IMR-90 (cell line): ENCODE measurements around the gene NDUFS3. TPM values are rescaled to one million over a fixed set of nuclear protein-coding genes. Genes with fewer than 3 reads are reported as not detected.
"Not testable (repeated sequence)": the region's sequence is repeated elsewhere in the genome, so short reads cannot be mapped to it uniquely, and the experiment has no call there.

ENCODE experiments used
- ATAC-seq: fragments of 200-7000 bp; cut with Tn5 transposase; 2 replicates; pipeline ENCODE4 v1.9.1; 2020; ENCODE audit warnings: low read depth, mild to moderate bottlenecking, moderate library complexity
- BruUV-seq: library from RNA; stranded (reverse); fragments of 400-500 nt; replicated peaks from 2 replicates; lab custom pipeline; 2021; lab: Mats Ljungman, UMichigan
- CTCF ChIA-PET: fragments of 300-600 bp; formaldehyde crosslinking; extraction: SDS; loops from one replicate; lab custom pipeline; 2021; ENCODE audit warnings: antibody characterized with exemption; lab: Yijun Ruan, JAX
- POLR2A ChIA-PET: fragments of 300-600 bp; sonication (Branson Sonifier 250); formaldehyde crosslinking; loops from one replicate; lab custom pipeline; 2022; ENCODE audit warnings: antibody characterized with exemption; ENCODE audit not compliant: unreplicated experiment; lab: Charles Lee
- DNase-seq: peaks from one replicate; pipeline ENCODE4 v3.0.0; 2013
- H2AFZ ChIP-seq: replicated peaks from 2 replicates; pipeline ENCODE3; 2013; ENCODE audit warnings: low read length, mild to moderate bottlenecking; ENCODE audit not compliant: poor library complexity
- H2AK5ac ChIP-seq: 2 replicates; pipeline ENCODE4 v1.6.1; 2013; ENCODE audit warnings: low read depth, low read length, inconsistent platforms
- H2AK9ac ChIP-seq: replicated peaks from 2 replicates; pipeline ENCODE3; 2013; ENCODE audit warnings: mild to moderate bottlenecking, low read depth, low read length, moderate library complexity; ENCODE audit not compliant: poor library complexity
- H2BK120ac ChIP-seq: 2 replicates; pipeline ENCODE4 v1.6.1; 2013; ENCODE audit warnings: low read depth, low read length, inconsistent platforms
- H2BK15ac ChIP-seq: 3 replicates; pipeline ENCODE4 v1.6.1; 2013; ENCODE audit warnings: low read depth, low read length, inconsistent platforms
- H2BK20ac ChIP-seq: 2 replicates; pipeline ENCODE4 v1.6.1; 2013; ENCODE audit warnings: low read depth, mild to moderate bottlenecking, inconsistent platforms, low read length, moderate library complexity
- H2BK5ac ChIP-seq: 2 replicates; pipeline ENCODE4 v1.6.1; 2013; ENCODE audit warnings: mild to moderate bottlenecking, low read depth, low read length, inconsistent platforms; ENCODE audit not compliant: poor library complexity, severe bottlenecking
- H3K14ac ChIP-seq: replicated peaks from 2 replicates; pipeline ENCODE4 v1.6.1; 2013; ENCODE audit warnings: low read depth, low read length, inconsistent platforms
- H3K18ac ChIP-seq: 2 replicates; pipeline ENCODE4 v1.6.1; 2013; ENCODE audit warnings: low read depth, low read length, control low read depth
- H3K23ac ChIP-seq: 2 replicates; pipeline ENCODE4 v1.6.1; 2013; ENCODE audit warnings: low read depth, low read length, inconsistent platforms
- H3K27ac ChIP-seq: 2 replicates; pipeline ENCODE4 v1.5.1; 2013; ENCODE audit warnings: mild to moderate bottlenecking, control low read depth, low read length; ENCODE audit not compliant: insufficient read depth
- H3K27me3 ChIP-seq: 2 replicates; pipeline ENCODE4 v1.6.1; 2013; ENCODE audit warnings: low read length; ENCODE audit not compliant: control insufficient read depth, insufficient read depth
- H3K36me3 ChIP-seq: 2 replicates; pipeline ENCODE4 v1.6.1; 2013; ENCODE audit warnings: low read length, mixed read lengths; ENCODE audit not compliant: control insufficient read depth, insufficient read depth
- H3K4ac ChIP-seq: 2 replicates; pipeline ENCODE4 v1.6.1; 2013; ENCODE audit warnings: low read depth, low read length, inconsistent platforms
- H3K4me1 ChIP-seq: 2 replicates; pipeline ENCODE4 v1.6.1; 2013; ENCODE audit warnings: low read length, mixed read lengths; ENCODE audit not compliant: control insufficient read depth, insufficient read depth
- H3K4me2 ChIP-seq: 2 replicates; pipeline ENCODE4 v1.6.1; 2013; ENCODE audit warnings: low read depth, mild to moderate bottlenecking, control low read depth, low read length, moderate library complexity
- H3K4me3 ChIP-seq: 2 replicates; pipeline ENCODE4 v1.5.1; 2013; ENCODE audit warnings: low read depth, mild to moderate bottlenecking, control low read depth, low read length, moderate library complexity; ENCODE audit not compliant: insufficient read depth
- H3K56ac ChIP-seq: 2 replicates; pipeline ENCODE4 v1.6.1; 2013; ENCODE audit warnings: low read length, inconsistent platforms; ENCODE audit not compliant: insufficient read depth; ENCODE audit errors: extremely low read depth
- H3K79me1 ChIP-seq, 2 experiments: 2 replicates each; pipeline ENCODE4 v1.6.1; 2013; ENCODE audit warnings: low read length in 2 of 2, inconsistent platforms in 1 of 2, low read depth in 1 of 2
- H3K9ac ChIP-seq: 2 replicates; pipeline ENCODE4 v1.6.1; 2013; ENCODE audit warnings: low read depth, low read length, control low read depth
- H3K9me1 ChIP-seq: 2 replicates; pipeline ENCODE4 v1.6.1; 2013; ENCODE audit warnings: low read length, inconsistent platforms; ENCODE audit not compliant: insufficient read depth
- H3K9me3 ChIP-seq: 2 replicates; pipeline ENCODE4 v1.6.1; 2013; ENCODE audit warnings: low read length; ENCODE audit not compliant: control insufficient read depth, insufficient read depth
- H4K20me1 ChIP-seq: 2 replicates; pipeline ENCODE4 v1.6.1; 2013; ENCODE audit warnings: low read length, inconsistent platforms; ENCODE audit not compliant: insufficient read depth
- H4K5ac ChIP-seq: 2 replicates; pipeline ENCODE4 v1.6.1; 2013; ENCODE audit warnings: mild to moderate bottlenecking, low read depth, low read length, control low read depth
- H4K8ac ChIP-seq, 2 experiments: 2 replicates each; pipeline ENCODE4 v1.6.1; 2013; ENCODE audit warnings: low read depth in 2 of 2, low read length in 2 of 2, control low read depth in 1 of 2, inconsistent platforms in 1 of 2
- H4K91ac ChIP-seq: 2 replicates; pipeline ENCODE4 v1.6.1; 2013; ENCODE audit warnings: low read depth, low read length, inconsistent platforms; ENCODE audit not compliant: insufficient read depth
- CEBPB ChIP-seq: IDR thresholded peaks from 2 replicates; pipeline ENCODE4 v1.6.1; 2012; ENCODE audit warnings: low read depth, low read length, improper control_type of control experiment
- CHD1 ChIP-seq: IDR thresholded peaks from 2 replicates; pipeline ENCODE4 v1.6.1; 2012; ENCODE audit warnings: low read depth, low read length, improper control_type of control experiment
- MXI1 ChIP-seq: IDR thresholded peaks from 2 replicates; pipeline ENCODE4 v1.6.1; 2012; ENCODE audit warnings: low read depth, mild to moderate bottlenecking, low read length, moderate library complexity, borderline replicate concordance
- WGBS, 2 experiments: methylation state at CpG; one replicate each; pipeline versions ENCODE4 v1.1.5 to v1.1.7; 2013; ENCODE audit warnings: missing lambda C conversion rate in 2 of 2; ENCODE audit not compliant: insufficient read length in 1 of 2; ENCODE audit errors: extremely low coverage in 2 of 2; 5-methylcytosine and 5-hydroxymethylcytosine counted together
- dilution Hi-C: fragments of 300-500 bp; cut with HindIII; formaldehyde crosslinking; loops from one replicate; pipeline ENCODE4 v1.14.3; 2018; ENCODE audit warnings: low sequenced_read_pairs; ENCODE audit not compliant: unreplicated experiment
- in situ Hi-C: fragments of 300-500 bp; cut with MboI; formaldehyde crosslinking; loops from 3 replicates; pipeline ENCODE4 v1.14.3; 2019; ENCODE audit warnings: low sequenced_read_pairs, inconsistent platforms, mixed read lengths
- intact Hi-C: fragments of 100-400 bp; cut with micrococcal nuclease; formaldehyde crosslinking; loops from 2 replicates; pipeline ENCODE4 v1.10.0; 2022
- polyA plus RNA-seq, 3 experiments: library from polyadenylated mRNA; depleted of rRNA; stranded (reverse); fragments of >200 nt; gene quantifications; 2 replicates each; pipeline ENCODE4 v1.2.3, GENCODE V29; 2012; ENCODE audit warnings: low replicate concordance in 1 of 3
- total RNA-seq: library from RNA; depleted of rRNA; stranded (reverse); fragments of >200 nt; gene quantifications from 2 replicates; pipeline ENCODE4 v1.2.3, GENCODE V29; 2012

NDUFS3 gene
- total and polyA plus RNA-seq, 2 of the 4 experiments (the other 2 are of a cell fraction) = 77.1 to 108 TPM

DNA sequence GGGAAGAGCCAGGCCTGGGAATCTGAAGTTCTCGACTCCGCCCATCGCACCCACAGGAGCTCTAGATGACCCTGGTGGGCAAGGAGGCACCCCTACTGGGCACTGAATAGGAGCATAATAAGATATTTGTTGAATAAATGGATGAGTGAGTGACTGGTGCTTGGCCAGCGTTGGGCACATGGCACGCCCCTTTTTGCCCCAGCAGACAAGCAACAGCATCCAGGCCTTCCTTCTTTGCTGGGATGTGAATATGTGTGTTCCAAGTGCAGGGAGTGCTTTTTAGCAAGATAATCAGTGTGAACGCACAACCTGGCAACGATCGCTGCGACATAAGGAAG, 25.5 kb upstream of the NDUFS3 start:
- Histone ChIP-seq H3K18ac (no peak overlapping the region; the same call in 1 of the 2 replicates), H3K9me3 (no peaks in the 10 kb centered on the region), H3K9me1 (peaks cover 6% of the 10 kb centered on the region), H4K20me1 (peaks cover 40% of the 10 kb centered on the region), H3K23ac (peak overlapping the region; percentile 72; the same call in 1 of the 2 replicates), H3K56ac (peak overlapping the region; percentile 25; the same call in 1 of the 2 replicates), H3K14ac (peak overlapping the region; percentile 79), H4K5ac (peak overlapping the region; percentile 69), H2AFZ (peak overlapping the region; percentile 97), H3K27me3 (no peaks in the 10 kb centered on the region), H3K27ac (peak overlapping the region; percentile 37), H4K91ac (peak overlapping the region; percentile 72), H2BK20ac (peak overlapping the region; percentile 27; the same call in 1 of the 2 replicates), H3K4ac (peak overlapping the region; percentile 66), H2AK9ac (peak overlapping the region; percentile 97), H3K9ac (peak overlapping the region; percentile 69), H2BK5ac (peak overlapping the region; percentile 14), H3K4me1 (peaks cover 3% of the 10 kb centered on the region), H4K8ac (peak overlapping the region; percentile 58 to 76; a peak in 3 of 4 replicates), H2AK5ac (peak overlapping the region; percentile 57), H2BK120ac (peak overlapping the region; percentile 54; the same call in 1 of the 2 replicates), H3K79me1 (peaks cover 0 to 40% of the 10 kb centered on the region in 2 experiments; a peak in 2 of 4 replicates), H3K4me2 (peak overlapping the region; percentile 74), H3K36me3 (no peaks in the 10 kb centered on the region), H2BK15ac (no peak overlapping the region), H3K4me3 (peak overlapping the region; percentile 99)
- no CpG with 5 or more reads among the region's 9 CpGs for WGBS, 2 experiments
- POLR2A ChIA-PET = interaction anchor here (0.5 to 0.7 kb wide), 2 partner anchors 33 to 54 kb away, joined by 3 to 5 read pairs; no protein-coding TSS in a partner anchor
- CTCF ChIA-PET = interaction anchor here (0.6 to 1.2 kb wide), 3 partner anchors 9 to 60 kb away, joined by 3 to 4 read pairs (median 4); partner anchors contain the start of gene PTPMT1
- intact Hi-C loops (loop anchor here (1.0 kb wide), 1 partner anchor 54 kb away; no protein-coding TSS in a partner anchor), in situ Hi-C loops (no loop called here), dilution Hi-C loops (no loop called here)
- BruUV-seq = no TSS peak
- ATAC-seq (peak; percentile 27), DNase-seq (no peak)
- TF ChIP-seq CHD1 (no peak), MXI1 (no peak), CEBPB (no peak)

DNA sequence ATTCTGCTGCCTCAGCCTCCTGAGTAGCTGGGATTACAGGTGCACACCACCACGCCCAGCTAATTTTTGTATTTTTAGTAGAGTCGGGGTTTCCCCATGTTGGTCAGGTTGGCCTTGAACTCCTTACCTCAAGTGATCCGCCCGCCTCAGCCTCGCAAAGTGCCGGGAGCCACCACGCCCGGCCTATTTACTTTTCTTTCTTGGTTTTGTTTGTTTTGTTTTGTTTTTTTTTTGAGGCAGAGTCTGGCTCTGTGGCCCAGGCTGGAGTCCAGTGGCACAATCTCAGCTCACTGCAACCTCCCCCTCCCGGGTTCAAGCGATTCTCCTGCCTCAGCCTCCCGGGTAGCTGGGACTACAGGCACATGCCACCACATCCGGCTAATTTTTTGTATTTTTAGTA, 21.9 kb upstream of the NDUFS3 start:
- H3K4me1 ChIP-seq, H3K18ac ChIP-seq, H3K27me3 ChIP-seq, H3K4me3 ChIP-seq, H2AK9ac ChIP-seq, H2BK5ac ChIP-seq, H3K9me1 ChIP-seq, H2BK120ac ChIP-seq, H2AFZ ChIP-seq, intact Hi-C loops, H4K8ac ChIP-seq, in situ Hi-C loops, H2BK15ac ChIP-seq, BruUV-seq, H3K36me3 ChIP-seq, H4K91ac ChIP-seq, ATAC-seq, CTCF ChIA-PET, H3K27ac ChIP-seq, H2BK20ac ChIP-seq, H3K23ac ChIP-seq, H3K9ac ChIP-seq, H3K9me3 ChIP-seq, H4K5ac ChIP-seq, H4K20me1 ChIP-seq, POLR2A ChIA-PET, H2AK5ac ChIP-seq, H3K4ac ChIP-seq, H3K4me2 ChIP-seq, H3K56ac ChIP-seq, DNase-seq, dilution Hi-C loops, H3K14ac ChIP-seq: not testable (repeated sequence)
- 91% methylated on average over 4 of the region's 12 CpGs; no CpG with 5 or more reads in 1 of the 2 experiments for WGBS, 2 experiments
- peaks cover 0 to 17% of the 10 kb centered on the region in 2 experiments; a peak in 2 of 4 replicates for H3K79me1 ChIP-seq
